ENCODE data around the gene ST6GALNAC3.

DNA sequence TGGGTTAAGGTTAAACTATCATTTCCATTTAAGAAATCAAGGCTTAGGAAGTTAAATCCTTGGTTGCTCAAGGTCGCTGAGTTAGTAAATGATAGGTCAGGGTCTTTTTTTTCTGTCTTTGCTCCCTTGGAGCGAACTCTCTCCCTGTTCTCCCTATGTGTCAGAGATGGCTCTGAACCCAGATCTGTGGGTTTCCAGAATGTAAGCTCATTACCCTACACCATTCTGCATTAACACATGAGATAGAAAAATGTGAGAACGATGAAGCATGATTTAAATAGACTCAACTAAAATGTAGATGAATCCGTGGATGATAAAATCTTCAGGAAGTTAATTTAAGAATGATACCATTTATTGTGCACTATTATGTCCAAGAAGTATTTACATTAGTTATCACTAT lies 25.0 kb upstream of the ST6GALNAC3 start:
- TF ChIP-seq ZNF521 (tag by site-specific recombination; IDR thresholded peaks at IDR 0.05) (no peak), ZFP37 (tag by site-specific recombination; IDR thresholded peaks at IDR 0.05) (no peak), CTCF (tag by site-specific recombination; IDR thresholded peaks at IDR 0.05) (no peak), ZNF660 (tag by site-specific recombination; IDR thresholded peaks at IDR 0.05) (no peak), ZNF174 (tag by site-specific recombination; IDR thresholded peaks at IDR 0.05) (no peak)

Measured in HEK293 (cell line).